Hepatocyte (in vitro differentiated cells): ENCODE results near the gene GART. TPM values are rescaled to one million over a fixed set of nuclear protein-coding genes. Genes with fewer than 3 reads are reported as not detected.
"Not testable (repeated sequence)": the region's sequence is repeated elsewhere in the genome, so short reads cannot be mapped to it uniquely, and the experiment has no call there.

Experiments used
- DNase-seq: peaks from one replicate; pipeline ENCODE4 v3.0.0-alpha.2; 2016; ENCODE audit warnings: low spot score
- H2AFZ ChIP-seq: fragments of 200-600 bp; sonication (generic); 2 replicates; pipeline ENCODE4 v1.6.0; 2016; ENCODE audit warnings: antibody characterized with exemption, mild to moderate bottlenecking
- H3K27ac ChIP-seq: fragments of 200-600 bp; sonication (generic); 2 replicates; pipeline ENCODE4 v1.5.1; 2016; ENCODE audit warnings: mild to moderate bottlenecking
- H3K27me3 ChIP-seq: fragments of 200-600 bp; sonication (generic); 2 replicates; pipeline ENCODE4 v1.6.1; 2016
- H3K36me3 ChIP-seq: fragments of 200-600 bp; sonication (generic); replicated peaks from 2 replicates; pipeline ENCODE4 v1.5.1; 2016; ENCODE audit warnings: low read depth; ENCODE audit not compliant: insufficient read depth
- H3K4me1 ChIP-seq: fragments of 200-600 bp; sonication (generic); 2 replicates; pipeline ENCODE4 v1.5.1; 2016; ENCODE audit warnings: mild to moderate bottlenecking, moderate library complexity; ENCODE audit not compliant: insufficient read depth
- H3K4me2 ChIP-seq: fragments of 200-600 bp; sonication (generic); 2 replicates; pipeline ENCODE4 v1.6.0; 2016
- H3K4me3 ChIP-seq: fragments of 200-600 bp; sonication (generic); 2 replicates; pipeline ENCODE4 v1.5.1; 2016; ENCODE audit warnings: mild to moderate bottlenecking
- H3K79me2 ChIP-seq: fragments of 200-600 bp; sonication (generic); 2 replicates; pipeline ENCODE4 v1.6.0; 2017; ENCODE audit warnings: mild to moderate bottlenecking
- H3K9me2 ChIP-seq: fragments of 200-600 bp; sonication (generic); replicated peaks from 2 replicates; pipeline ENCODE4 v1.6.0; 2017; ENCODE audit warnings: mild to moderate bottlenecking; ENCODE audit not compliant: insufficient read depth
- H3K9me3 ChIP-seq: fragments of 200-600 bp; sonication (generic); 2 replicates; pipeline ENCODE4 v1.5.1; 2016; ENCODE audit warnings: low read depth, mild to moderate bottlenecking
- H4K20me1 ChIP-seq: fragments of 200-600 bp; sonication (generic); 2 replicates; pipeline ENCODE4 v1.6.0; 2016; ENCODE audit warnings: mild to moderate bottlenecking; ENCODE audit not compliant: insufficient read depth, poor library complexity, severe bottlenecking
- CTCF ChIP-seq: fragments of 200-600 bp; sonication (generic); IDR thresholded peaks from 2 replicates; pipeline ENCODE4 v1.5.1; 2016; ENCODE audit warnings: antibody characterized with exemption, mild to moderate bottlenecking; ENCODE audit not compliant: poor library complexity
- EZH2 ChIP-seq: fragments of 200-600 bp; sonication (generic); IDR thresholded peaks from 2 replicates; pipeline ENCODE4 v1.6.1; 2016; ENCODE audit warnings: antibody characterized with exemption, mild to moderate bottlenecking, borderline replicate concordance
- EZH2phosphoT487 ChIP-seq: fragments of 200-600 bp; sonication (generic); IDR thresholded peaks from one replicate; pipeline ENCODE4 v1.6.1; 2018; ENCODE audit warnings: antibody characterized with exemption, mild to moderate bottlenecking, low read depth, moderate library complexity; ENCODE audit not compliant: unreplicated experiment, severe bottlenecking
- WGBS: methylation state at CpG from one replicate; pipeline ENCODE4 v1.1.6; 2016; ENCODE audit warnings: low lambda C conversion rate; ENCODE audit errors: missing lambda C conversion rate; 5-methylcytosine and 5-hydroxymethylcytosine counted together
- polyA plus RNA-seq: library from polyadenylated mRNA; unstranded; fragments of >200 nt; fragmentation: Nextera tagmentation; extraction: Ambion mirVana; gene quantifications from 2 replicates; pipeline ENCODE4 v1.2.1, GENCODE V29; 2016
- total RNA-seq: library from RNA; depleted of rRNA; stranded (reverse); fragments of >200 nt; gene quantifications from 2 replicates; pipeline ENCODE4 v1.2.3, GENCODE V29; 2014

GART gene
- total and polyA plus RNA-seq, 2 experiments from 2014 or later: 41.6 to 83.3 TPM

GRCh38 chr21:33514229-33514628, 27.7 kb downstream of the GART start:
- Histone ChIP-seq H4K20me1 (no peaks in the 10 kb centered on the region), H3K27ac (peak overlapping the region; percentile 25), H3K9me2 (no peaks in the 10 kb centered on the region), H3K36me3 (no peaks in the 10 kb centered on the region), H3K4me1 (no peaks in the 10 kb centered on the region), H3K4me2 (no peak overlapping the region), H3K79me2 (no peaks in the 10 kb centered on the region), H3K27me3 (no peaks in the 10 kb centered on the region), H2AFZ (no peak overlapping the region), H3K9me3 (no peaks in the 10 kb centered on the region), H3K4me3 (no peak overlapping the region)
- no peak for DNase-seq
- TF ChIP-seq CTCF (no peak), EZH2phosphoT487 (no peak), EZH2 (no peak)
- 96% methylated on average over 2 of the region's 2 CpGs for WGBS

GRCh38 chr21:33512481-33512880, 29.4 kb downstream of the GART start:
- TF ChIP-seq CTCF: no peak
- Histone ChIP-seq H2AFZ (no peak overlapping the region), H3K9me2 (no peaks in the 10 kb centered on the region), H3K4me2 (no peak overlapping the region), H3K4me3 (no peak overlapping the region), H3K27me3 (no peaks in the 10 kb centered on the region), H3K4me1 (no peaks in the 10 kb centered on the region), H3K27ac (no peak overlapping the region), H3K79me2 (no peaks in the 10 kb centered on the region), H3K36me3 (no peaks in the 10 kb centered on the region), H3K9me3 (no peaks in the 10 kb centered on the region), H4K20me1 (no peaks in the 10 kb centered on the region)
- DNase-seq: no peak
- WGBS: 98% methylated on average over 3 of the region's 3 CpGs

- no peaks in the 10 kb centered on the region for H3K9me3 ChIP-seq
- peaks cover 3% of the 10 kb centered on the region for H3K36me3 ChIP-seq
- H4K20me1 ChIP-seq: no peaks in the 10 kb centered on the region
- no peak for TF ChIP-seq EZH2phosphoT487
- no peak for TF ChIP-seq EZH2
- TF ChIP-seq CTCF: no peak
- H3K4me2 ChIP-seq: no peak overlapping the region
- DNase-seq: no peak
- H3K79me2 ChIP-seq: no peaks in the 10 kb centered on the region
- H3K4me3 ChIP-seq: no peak overlapping the region
- WGBS: 96% methylated on average over 4 of the region's 4 CpGs
- H2AFZ ChIP-seq: no peak overlapping the region
- H3K27me3 ChIP-seq: no peaks in the 10 kb centered on the region
- no peaks in the 10 kb centered on the region for H3K4me1 ChIP-seq
- H3K9me2 ChIP-seq: no peaks in the 10 kb centered on the region
- H3K27ac ChIP-seq: no peak overlapping the region
Measured at GRCh38 chr21:33511639-33512038, 30.3 kb downstream of the GART start.

- DNase-seq: no peak
- TF ChIP-seq EZH2 (no peak), CTCF (no peak), EZH2phosphoT487 (no peak)
Measured at GRCh38 chr21:33510826-33511225, 31.1 kb downstream of the GART start.

GRCh38 chr21:33507003-33507402, 34.9 kb downstream of the GART start:
- H3K9me3 ChIP-seq, H4K20me1 ChIP-seq, H2AFZ ChIP-seq, H3K4me1 ChIP-seq, H3K79me2 ChIP-seq, H3K4me3 ChIP-seq, H3K4me2 ChIP-seq, DNase-seq, H3K27me3 ChIP-seq, H3K9me2 ChIP-seq, H3K36me3 ChIP-seq, H3K27ac ChIP-seq: not testable (repeated sequence)
- WGBS: 95% methylated on average over 1 of the region's 1 CpG

More at GRCh38 chr21:33510826-33511225, 31.1 kb downstream of the GART start:
- WGBS: 99% methylated on average over 8 of the region's 8 CpGs
- Histone ChIP-seq H3K36me3 (peaks cover 3% of the 10 kb centered on the region), H2AFZ (no peak overlapping the region), H3K4me1 (no peaks in the 10 kb centered on the region), H3K27ac (no peak overlapping the region), H3K79me2 (no peaks in the 10 kb centered on the region), H3K4me2 (no peak overlapping the region), H3K9me3 (no peaks in the 10 kb centered on the region), H4K20me1 (no peaks in the 10 kb centered on the region), H3K27me3 (no peaks in the 10 kb centered on the region), H3K9me2 (no peaks in the 10 kb centered on the region), H3K4me3 (no peak overlapping the region)
